GM19395 (cell line): Measurements from ENCODE around the gene CCDC142.

Experiments used
- ATAC-seq: cut with Tn5 transposase; IDR thresholded peaks from one replicate; pipeline ENCODE4 v1.9.1; 2021; ENCODE audit warnings: mild to moderate bottlenecking, moderate library complexity; ENCODE audit not compliant: unreplicated experiment

CCDC142 gene

DNA sequence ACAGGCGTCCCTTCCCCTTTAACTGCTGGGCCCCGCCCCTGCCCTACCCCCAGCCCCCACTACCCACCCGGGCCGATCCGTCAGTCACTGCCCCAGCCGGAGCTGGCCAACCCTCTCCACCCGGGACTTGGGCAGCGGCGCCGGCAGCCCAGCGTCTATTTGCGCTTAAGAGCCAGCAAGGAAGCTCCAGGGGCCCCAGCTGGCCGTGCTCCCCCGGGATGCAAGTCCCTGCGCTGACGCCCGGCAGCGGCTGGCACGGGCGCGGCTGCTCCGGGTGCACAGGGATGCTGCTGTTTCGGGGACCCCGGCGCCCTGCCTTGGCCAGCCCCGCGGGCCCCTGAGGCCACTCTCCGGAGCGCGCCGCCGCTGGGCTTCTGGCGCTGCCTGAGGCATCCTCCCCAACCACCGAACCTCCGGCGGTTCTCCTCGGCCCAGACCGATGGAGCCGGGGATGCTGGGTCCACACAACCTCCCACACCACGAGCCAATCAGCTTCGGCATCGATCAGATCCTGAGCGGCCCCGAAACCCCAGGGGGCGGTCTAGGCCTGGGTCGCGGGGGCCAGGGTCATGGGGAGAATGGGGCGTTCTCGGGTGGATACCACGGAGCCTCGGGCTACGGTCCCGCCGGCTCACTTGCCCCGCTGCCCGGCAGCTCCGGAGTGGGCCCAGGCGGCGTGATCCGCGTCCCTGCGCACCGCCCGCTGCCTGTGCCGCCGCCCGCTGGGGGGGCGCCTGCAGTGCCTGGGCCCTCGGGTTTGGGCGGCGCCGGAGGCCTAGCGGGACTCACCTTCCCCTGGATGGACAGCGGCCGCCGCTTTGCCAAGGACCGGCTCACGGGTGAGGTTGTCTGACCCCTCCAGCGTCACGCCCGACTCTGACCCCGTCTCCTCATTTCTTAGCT lies 31.8 kb upstream of the CCDC142 start, which contains the start of gene TLX2:
TSS of gene TLX2 (plus strand) at position 83 of the 903 bp plus-strand sequence. CDS start at position 440, 357 bp downstream.
- ATAC-seq = no peak

DNA sequence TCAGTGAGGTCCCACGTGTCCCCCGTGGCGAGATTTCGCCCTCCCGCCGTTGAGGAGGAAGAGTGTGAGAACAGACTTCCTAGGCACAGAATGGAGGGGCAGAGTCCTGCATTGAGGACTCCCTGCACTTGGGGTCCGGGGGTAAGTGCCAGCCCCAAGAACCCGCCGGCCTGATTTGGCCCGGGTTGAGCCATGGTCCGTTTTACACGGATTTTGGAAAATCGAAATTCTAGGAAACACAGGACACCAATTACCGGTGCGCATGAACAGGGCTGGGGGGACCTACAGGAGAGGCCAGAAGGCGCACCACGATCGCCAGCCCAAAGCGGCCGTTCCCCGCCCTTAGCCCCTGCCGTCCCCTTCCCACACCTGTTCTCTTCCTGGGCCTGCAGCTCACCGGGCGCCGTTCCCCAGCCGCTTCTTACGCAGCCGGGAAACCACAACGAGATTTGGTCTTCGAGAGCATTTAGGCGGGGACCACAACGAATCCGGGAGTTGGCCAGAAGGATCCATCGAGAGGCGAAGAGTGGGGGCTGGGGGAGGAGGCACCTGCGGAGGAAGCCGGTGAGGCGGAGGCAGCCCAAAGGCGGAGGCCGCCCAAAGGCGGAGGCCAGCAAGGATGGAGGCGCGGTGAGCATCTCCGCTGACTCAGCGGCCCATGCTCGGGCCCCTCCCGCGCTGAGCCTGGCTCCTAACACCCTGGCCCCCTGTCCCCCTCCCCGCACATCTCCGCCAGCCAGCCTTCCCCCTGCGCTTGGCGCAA lies 31.0 kb upstream of the CCDC142 start:
- no peak for ATAC-seq

DNA sequence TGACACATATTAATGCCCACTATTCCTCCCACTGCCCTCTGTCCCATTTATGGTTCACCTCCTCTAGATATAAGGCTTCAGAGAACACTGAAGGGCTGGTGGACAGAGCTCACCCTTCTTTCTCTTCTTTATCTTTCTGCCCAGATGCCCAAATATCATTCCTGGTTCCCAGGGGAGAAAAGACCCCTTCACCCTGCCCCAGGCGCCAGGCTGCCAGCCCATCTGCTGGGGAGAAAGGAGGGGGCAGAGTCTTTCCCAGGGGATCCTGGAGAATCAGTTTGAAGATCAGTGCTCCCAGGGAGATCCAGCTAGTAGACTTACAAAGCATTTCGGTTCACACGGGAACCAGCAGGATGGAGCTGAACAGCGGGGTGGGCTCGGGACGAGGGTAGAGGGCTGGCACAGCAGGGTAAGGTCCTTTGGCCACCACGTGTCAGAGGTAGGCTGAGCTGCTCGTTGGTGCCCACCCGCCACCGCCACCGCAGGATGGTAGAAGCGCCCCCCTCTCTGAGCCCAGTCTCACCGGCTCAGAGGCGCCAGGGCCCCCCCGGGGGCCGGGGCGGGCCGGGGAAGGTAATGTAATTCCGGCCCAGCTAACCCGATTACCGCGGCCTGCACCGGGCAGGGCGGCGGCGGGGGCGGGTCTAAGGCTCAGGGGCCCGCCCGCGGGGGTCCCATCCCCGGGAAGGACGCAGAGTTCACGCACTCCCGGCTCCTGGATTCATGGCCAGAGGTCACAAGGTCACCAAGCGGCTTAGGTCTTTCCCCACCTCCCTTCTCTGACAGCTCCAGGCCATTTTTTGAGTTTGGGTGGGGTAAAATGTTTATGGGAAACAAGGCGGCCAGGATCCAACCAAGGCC lies 30.2 kb upstream of the CCDC142 start:
- ATAC-seq = no peak

DNA sequence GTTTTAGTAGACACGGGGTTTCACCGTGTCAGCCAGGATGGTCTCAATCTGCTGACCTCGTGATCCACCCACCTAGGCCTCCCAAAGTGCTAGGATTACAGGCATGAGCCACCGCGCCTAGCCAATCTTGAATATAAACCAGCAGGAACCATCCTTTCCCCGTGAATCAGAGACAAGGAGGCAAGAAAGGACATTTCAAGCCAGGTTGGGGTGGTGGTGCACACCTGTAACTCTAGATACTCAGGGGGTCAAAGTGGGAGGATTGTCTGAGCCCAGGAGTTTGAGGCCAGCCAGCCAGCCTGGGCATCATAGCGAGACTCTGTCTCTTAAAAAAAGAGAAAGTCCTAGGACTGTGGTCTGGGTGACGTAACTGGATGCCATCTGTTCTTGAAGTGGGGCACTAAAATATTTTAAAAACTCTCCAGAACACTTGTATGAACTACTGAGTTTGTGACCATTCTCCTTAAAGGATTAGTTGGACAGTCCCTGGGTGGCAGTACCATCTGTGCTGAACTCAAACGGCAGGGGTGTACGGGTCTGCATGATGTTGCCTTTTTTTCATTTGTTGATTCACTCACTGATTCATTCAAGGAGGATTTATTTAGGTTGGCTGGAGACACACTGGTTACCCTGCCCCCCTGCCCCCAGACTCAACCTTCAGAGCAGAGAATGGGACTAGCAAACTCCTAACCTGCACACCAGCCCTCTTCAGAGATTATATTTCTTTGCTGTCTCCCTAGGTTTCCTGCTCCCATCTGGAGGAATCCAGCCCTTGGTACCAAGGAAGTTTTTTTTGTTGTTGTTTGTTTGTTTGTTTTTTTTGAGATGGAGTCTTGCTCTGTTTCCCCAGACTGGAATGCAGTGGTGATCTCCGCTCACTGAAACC lies 28.5 kb upstream of the CCDC142 start:
- no peak for ATAC-seq

DNA sequence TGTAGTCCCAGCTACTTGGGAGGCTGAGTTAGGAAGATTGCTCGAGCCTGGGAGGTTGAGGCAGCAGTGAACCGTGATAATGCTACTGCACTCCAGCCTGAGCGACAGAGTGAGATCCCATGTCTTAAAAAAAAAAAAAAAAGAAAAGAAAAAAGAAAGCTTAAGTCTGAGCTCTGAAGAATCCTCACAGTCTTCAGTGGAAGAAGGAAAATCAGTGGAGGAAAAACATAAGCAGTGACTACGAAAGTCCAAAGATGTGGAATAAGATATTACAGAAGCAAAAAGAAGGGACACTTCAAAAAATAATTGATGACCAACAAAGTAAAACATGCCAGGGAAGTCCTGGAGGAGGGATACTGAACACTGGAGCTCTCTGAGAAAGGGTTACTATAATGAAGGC lies 27.5 kb upstream of the CCDC142 start:
- ATAC-seq = no peak

DNA sequence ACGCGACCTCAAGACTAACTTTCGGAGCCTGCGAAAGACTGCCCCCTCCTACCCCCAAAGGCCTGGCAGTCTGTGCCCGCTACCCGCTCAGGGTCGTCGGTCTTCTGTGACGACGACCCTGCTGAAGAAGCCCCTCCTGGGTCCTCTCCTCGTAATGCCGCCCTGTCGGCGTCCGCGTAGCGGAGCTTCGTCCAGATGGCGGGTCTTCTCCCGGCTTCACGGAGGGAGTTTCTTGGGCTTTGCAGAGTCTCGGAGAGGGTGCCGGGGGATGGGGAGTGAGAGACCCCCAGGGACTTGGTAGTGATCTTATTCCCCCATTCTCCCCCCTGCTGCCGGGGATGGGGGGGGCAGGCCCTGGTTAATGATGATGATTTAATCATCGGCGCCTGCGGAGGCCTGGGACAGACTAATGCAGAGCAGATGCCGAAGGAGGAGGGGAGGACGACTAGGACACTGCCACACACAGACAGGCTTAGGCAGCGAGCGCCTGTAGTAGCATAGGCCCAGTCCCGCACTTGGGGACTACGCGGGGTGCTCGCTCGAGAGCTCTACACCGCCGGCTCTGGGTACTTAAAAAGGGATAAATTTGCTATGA lies 25.2 kb upstream of the CCDC142 start:
- peak; percentile 23 for ATAC-seq

DNA sequence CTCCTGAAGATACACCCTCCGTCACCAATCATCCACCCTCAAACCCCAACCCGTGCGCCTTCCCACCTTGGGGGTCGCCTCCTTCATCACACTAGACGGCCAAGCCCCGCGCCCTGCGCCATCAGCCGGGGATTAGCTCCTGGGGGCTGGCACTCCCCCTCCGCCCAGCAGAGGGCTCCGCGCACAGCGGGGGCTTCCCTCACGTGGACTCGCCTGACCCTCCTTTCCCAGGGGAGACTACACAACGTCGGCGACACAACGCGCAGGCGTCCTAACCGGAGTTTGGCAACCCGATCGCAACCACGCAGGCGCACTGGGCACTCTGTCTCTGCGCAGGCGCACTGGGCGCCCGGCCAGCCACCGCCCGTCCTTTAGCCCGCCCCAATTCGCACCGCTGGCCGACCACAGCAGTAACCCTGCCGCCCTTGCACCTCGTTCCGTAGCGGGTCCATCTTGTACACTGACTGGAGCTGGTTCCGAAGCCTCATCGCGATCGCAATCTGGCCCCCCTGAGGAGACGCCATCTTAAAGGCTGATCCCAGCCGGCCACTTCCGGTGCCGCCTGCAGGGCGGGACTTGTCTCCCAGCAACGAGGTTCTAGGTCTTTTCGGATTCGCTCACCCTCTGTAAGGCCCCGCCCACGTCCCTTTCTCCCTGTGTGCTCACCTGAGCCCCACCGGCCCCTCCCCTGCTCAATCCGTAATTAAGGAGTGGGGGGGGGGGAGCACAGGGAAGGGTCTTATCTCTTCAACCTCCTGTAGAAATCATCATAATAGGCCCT lies 24.5 kb upstream of the CCDC142 start, which contains the start of gene PCGF1:
TSS of gene PCGF1 (minus strand) at position 551 of the 781 bp plus-strand sequence. CDS start at position 524, 27 bp downstream.
- ATAC-seq = peak; percentile 88

DNA sequence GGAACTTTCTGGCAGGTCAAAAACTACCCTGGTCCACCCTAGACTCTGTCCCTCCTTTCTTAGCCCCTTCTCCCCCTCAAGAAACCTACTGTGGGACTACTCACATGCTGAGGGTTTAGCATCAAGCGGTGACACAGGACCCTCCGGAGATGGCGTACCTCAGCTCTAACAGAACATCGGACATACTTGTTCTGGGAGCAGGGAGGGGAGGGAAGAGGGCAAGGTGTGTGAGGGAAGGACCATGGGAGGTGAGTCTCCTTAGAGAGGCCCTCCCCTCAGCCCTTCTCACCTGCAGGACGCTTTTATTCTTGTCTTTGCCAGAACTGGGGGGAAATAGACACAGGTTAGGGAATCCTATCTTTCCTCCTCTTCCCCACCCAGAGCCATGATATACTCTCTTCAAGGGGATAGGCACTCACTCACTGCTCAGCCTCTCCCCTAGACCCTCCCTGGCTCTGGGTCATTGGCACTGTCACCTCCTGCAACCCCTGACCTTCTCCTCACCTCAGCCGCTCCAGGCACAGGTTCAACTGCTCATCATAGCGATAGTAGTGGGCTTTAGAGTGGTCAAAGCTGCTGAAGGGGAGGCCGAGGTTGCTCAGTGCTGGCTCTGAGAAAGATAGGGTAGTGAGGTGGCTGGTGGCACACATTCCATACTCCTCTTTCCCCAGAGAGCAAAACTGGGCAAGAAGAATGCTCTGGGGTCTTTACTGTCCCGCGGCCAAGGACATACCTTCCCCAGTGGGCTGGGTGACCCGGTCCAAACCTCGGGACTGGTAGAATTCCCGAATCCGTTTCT lies 22.8 kb upstream of the CCDC142 start:
- no peak for ATAC-seq

DNA sequence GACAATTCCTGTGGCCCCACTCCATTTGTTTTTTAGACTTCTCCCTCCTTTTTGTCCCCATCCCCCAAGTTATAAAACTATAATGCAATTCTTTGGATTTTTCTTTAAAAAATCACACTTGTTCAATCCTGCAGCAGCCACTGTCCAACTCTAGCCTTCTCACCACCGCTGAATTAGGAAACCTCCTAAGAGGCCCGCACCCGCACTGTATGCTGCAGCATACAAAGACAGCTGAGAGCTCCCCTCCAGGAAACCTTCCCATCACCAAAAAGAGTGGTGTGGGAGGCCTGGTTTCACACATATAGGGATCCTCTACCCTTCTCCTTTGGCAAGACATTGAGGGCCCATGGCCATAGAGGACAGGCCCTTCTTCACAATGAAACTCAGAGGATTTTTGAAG lies 21.8 kb upstream of the CCDC142 start:
- ATAC-seq = no peak

DNA sequence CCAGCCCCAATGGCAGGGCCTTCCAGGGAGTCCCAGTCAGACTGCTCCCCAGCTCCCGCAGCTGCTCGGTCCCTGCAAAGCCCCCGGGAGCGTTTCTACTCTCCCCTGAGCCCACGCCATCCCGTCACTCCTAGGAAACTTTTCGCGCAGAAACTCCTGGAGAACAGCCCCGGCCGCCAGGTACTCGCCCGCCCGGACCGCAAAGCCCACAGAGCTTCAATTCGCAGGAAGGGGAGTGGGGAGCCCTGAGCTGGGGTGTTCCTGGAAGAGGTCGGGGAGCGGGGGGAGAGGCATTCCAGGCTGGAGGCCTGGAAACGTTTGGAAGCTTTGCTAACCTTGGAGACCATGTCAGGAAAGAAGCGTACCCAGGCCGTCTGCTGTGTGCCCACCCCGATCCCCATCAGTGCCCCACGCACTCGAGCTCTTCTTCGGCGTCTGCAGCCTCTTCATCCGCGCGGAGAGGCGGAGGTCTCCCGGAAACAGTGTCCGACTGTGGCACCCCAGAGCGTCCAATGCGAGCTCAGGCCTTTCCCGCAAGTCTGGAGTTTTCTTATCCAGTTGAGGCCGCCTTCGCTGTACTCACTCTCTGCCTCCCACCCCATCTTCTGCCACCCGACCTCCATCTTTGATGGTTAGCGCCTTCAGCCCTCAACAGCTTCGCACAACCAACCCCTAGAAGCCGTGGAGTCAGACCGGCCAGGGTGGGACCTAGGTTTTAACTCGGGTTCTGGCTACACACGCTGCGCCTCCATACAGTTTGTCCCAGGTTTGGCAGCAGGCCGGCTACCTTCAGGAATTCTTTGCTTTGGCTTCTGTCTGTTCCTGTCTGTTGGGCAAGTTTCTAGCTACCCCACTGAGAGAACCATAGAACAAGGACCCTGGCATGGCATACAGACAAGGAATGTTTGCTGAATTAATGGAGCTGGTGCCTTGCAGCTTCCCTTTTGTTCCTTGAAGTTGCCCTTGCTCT lies 21.0 kb upstream of the CCDC142 start:
- ATAC-seq = no peak

DNA sequence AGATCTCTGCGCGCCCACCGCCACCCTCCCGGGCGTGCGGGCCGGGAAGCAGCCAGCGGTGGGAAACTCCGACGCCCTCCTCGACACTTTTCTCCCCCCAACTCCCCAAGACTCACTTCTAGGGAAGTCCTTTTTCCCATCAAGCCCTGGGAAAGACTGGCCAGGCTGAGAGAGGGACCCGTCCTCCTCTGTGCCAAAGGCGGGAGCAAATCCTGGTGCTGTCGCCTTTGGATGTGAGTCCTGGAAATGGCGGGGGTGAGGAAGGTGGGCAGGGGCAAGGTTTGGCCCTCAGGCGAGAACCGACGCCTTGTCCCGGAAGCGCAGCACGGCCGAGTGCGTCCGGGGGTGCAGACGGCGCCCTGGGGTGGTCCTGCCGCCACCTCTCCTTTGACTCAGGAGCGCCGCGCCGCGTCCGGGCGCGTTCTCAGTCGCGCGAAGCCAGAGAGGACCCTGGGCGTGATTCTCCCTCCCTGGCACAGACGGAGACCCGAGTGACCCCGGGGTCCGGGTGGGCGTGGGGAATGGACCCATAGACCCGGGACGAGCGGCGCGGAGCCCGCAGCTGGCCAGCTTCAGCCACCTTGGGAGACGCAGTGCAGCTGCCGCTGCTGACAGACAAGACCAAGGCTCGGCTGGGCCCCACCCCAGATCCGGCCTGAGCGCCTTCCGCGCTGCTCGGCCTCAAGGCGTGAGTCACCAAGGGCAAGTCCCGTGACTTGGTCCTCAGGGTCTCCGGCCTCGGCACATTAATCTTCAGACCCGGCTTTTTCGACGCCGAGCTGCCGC lies 20.1 kb upstream of the CCDC142 start:
- peak; percentile 40 for ATAC-seq

DNA sequence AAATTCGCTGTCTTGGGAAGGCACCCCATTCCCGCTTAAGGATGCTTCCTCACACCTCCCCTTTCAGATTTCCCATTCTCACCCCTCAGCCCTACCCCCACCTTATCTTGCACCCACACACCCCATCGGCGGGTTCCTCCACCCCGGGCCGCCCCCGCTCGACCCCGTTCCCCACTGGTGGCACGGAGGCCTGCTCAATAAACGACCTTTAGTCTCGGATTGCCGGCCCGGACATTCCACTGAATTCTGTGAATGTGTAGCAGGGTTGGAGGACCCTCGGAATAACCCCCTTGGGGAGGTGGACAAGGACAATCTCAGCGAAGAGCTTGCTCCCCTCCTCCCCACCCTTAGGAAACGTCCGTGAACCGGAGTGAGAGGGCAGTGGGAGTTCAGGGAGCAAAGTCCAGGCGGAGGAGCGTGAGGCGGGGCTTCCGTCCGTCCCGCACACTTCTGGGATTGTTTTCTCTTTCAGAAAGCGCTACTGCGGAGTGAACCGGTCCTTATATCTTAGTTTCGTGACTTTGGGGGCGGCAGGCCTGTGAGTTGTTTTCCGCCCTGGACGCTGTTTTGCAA lies 19.4 kb upstream of the CCDC142 start:
- no peak for ATAC-seq

DNA sequence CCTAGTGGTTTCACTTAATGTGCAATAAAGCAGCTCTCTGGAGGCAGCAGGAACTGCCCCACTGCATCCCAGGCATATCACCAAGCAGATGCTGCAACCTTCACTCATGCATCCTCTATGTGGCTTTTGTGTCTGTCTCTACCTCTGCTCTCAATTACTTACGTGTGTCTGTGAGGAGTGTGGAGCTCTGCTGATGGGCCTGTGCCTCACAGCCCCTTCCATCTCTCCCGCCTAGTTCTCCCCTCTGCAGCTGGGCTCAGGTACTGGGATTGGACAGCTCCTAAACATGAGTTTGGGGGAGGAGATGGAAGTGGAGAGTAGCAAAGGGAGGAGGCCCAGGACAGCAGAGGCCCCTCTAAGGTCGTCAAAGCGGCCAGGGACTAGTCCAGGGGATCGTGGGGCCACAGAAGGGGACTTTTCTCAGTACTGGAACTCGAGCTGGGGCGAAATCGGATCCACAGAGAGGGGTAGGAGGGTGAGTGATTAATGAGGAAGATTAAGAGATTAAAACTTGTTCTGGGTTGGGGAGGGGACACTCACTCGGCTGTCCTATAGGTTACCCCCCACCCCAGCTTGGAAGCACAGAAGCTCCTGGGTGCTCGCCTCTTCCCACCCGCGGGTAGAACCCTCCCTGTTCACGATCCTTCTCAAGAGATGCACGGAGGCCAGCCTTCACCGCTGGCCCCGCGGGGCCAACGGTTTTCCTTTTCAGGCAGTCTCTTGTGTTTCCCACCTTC lies 18.7 kb upstream of the CCDC142 start:
- ATAC-seq = no peak

DNA sequence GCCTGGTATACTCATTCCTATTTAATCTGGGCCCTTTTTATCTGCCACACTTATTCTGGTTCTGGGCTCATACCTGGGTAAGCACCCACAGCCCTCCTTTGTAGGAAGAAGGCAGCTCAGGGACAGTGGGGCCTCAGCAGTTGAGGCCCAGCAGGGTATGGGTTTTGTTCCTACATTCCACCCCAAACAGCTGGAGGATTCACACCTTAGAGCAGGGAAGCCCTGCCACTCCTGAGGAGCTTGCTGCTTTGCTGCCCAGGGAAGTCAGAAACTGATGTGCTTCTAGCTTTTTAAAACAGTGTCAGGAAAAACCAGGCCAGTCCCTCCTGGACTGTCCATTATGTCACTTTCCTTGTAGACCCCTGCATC lies 17.8 kb upstream of the CCDC142 start:
- ATAC-seq = no peak
